Measurements from ENCODE around the gene MIPOL1. TPM values are rescaled to one million over a fixed set of nuclear protein-coding genes. Genes with fewer than 3 reads are reported as not detected.

The MIPOL1 gene
- total and polyA plus RNA-seq, 9 of the 15 experiments (the other 6 are each of a cell fraction or from before 2014, with no cell fraction given), result 6.7 to 21.9 (median 12.4) TPM

DNA sequence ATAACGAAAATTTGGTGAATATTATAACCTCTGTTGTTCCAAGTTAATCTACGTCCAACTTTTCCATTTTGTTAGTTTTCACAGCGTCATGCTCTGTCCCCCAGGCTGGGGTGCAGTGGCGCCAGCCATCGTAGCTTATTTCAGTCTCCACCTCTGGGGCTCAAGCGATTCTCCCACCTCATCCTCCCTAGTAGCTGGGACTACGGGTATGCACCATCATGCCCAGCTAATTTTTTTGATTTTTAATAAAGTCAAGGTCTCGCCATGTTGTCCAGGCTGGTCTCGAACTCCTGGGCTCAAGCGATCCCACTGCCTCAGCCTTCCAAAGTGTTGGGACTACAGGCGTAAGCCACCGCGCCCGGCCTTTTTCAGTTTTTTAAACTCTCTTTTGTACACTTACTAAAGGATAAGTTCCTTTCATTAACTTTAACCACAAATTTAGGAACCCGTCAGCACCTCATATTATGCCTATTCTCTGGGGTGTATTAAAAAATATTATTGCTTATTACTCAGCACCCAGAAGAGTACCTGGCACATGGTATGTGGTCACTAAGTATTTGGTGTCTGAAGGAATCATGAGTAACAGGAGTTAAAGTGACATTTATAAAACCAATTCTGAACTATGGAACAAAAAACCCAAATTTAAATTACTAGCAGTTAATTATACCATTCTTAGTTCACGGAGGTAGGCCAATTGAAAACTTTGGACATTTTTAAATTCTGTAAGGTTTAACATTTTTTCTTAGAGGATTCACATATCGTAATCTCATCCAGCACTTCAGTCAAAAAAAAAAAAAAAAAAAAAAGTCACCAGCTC, 925 bp upstream of the MIPOL1 start (continued):
- TF ChIP-seq CCAR2 (IDR thresholded peaks at IDR 0.05; ENCODE audit: low read depth, low read length) (no peak), MTA3 (IDR thresholded peaks at IDR 0.05; ENCODE audit: borderline replicate concordance) (no peak), ZNF668 (CRISPR knock-in tag; IDR thresholded peaks at IDR 0.05) (no peak), DMBX1 (CRISPR knock-in tag; IDR thresholded peaks at IDR 0.05; ENCODE audit: borderline replicate concordance) (no peak), SRF (CRISPR knock-in tag; IDR thresholded peaks at IDR 0.05) (no peak), HMGN3 (IDR thresholded peaks at IDR 0.05; ENCODE audit: borderline replicate concordance, extremely low read depth, insufficient read length, low read depth, low read length) (no peak), OTX1 (CRISPR knock-in tag; IDR thresholded peaks at IDR 0.05) (no peak), CREM (IDR thresholded peaks at IDR 0.05; ENCODE audit: low read depth) (0 out of 2 replicates have a peak, but pooled peaks have one; percentile 16), ZBTB40 (IDR thresholded peaks at IDR 0.05) (0 out of 2 replicates have a peak, but pooled peaks have one; percentile 12), ZBTB40 (CRISPR knock-in tag; IDR thresholded peaks at IDR 0.05) (no peak), TEAD1 (CRISPR knock-in tag; IDR thresholded peaks at IDR 0.05) (no peak), ZNF436 (CRISPR knock-in tag; IDR thresholded peaks at IDR 0.05) (no peak), CBFB (CRISPR knock-in tag; IDR thresholded peaks at IDR 0.05) (no peak)
- TF ChIP-seq, protein P1, sequence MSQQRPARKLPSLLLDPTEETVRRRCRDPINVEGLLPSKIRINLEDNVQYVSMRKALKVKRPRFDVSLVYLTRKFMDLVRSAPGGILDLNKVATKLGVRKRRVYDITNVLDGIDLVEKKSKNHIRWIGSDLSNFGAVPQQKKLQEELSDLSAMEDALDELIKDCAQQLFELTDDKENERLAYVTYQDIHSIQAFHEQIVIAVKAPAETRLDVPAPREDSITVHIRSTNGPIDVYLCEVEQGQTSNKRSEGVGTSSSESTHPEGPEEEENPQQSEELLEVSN (IDR thresholded peaks at IDR 0.05; ENCODE audit: borderline replicate concordance in 1 of 2, extremely low read depth in 1 of 2, insufficient read depth in 1 of 2, insufficient read length in 1 of 2, low read depth in 1 of 2, low read length in 1 of 2, poor library complexity in 1 of 2, severe bottlenecking in 1 of 2), result no peak
- TF ChIP-seq, protein P2, sequence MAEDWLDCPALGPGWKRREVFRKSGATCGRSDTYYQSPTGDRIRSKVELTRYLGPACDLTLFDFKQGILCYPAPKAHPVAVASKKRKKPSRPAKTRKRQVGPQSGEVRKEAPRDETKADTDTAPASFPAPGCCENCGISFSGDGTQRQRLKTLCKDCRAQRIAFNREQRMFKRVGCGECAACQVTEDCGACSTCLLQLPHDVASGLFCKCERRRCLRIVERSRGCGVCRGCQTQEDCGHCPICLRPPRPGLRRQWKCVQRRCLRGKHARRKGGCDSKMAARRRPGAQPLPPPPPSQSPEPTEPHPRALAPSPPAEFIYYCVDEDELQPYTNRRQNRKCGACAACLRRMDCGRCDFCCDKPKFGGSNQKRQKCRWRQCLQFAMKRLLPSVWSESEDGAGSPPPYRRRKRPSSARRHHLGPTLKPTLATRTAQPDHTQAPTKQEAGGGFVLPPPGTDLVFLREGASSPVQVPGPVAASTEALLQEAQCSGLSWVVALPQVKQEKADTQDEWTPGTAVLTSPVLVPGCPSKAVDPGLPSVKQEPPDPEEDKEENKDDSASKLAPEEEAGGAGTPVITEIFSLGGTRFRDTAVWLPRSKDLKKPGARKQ (CRISPR knock-in tag; IDR thresholded peaks at IDR 0.05), result no peak

Data from K562 (cell line).